HEK293T (cell line): Measurements from ENCODE around the gene ZFYVE19.

ENCODE experiments used
- BHLHE40 ChIP-seq: fragments of 450-650 bp; IDR thresholded peaks from 2 replicates; pipeline ENCODE4 v1.6.1; 2016; ENCODE audit warnings: mild to moderate bottlenecking, moderate library complexity, borderline replicate concordance
- FOXA1 ChIP-seq: fragments of 450-650 bp; IDR thresholded peaks from 2 replicates; pipeline ENCODE4 v1.6.1; 2016; ENCODE audit warnings: mild to moderate bottlenecking
- FOXK2 ChIP-seq: fragments of 450-650 bp; IDR thresholded peaks from 2 replicates; pipeline ENCODE4 v1.6.1; 2016; ENCODE audit warnings: mild to moderate bottlenecking
- SP1 ChIP-seq: fragments of 450-650 bp; IDR thresholded peaks from 2 replicates; pipeline ENCODE4 v1.6.1; 2017
- TF ChIP-seq, protein P1 (sequence below): fragments of 450-650 bp; IDR thresholded peaks from 2 replicates; pipeline ENCODE4 v1.6.1; 2016

DNA sequence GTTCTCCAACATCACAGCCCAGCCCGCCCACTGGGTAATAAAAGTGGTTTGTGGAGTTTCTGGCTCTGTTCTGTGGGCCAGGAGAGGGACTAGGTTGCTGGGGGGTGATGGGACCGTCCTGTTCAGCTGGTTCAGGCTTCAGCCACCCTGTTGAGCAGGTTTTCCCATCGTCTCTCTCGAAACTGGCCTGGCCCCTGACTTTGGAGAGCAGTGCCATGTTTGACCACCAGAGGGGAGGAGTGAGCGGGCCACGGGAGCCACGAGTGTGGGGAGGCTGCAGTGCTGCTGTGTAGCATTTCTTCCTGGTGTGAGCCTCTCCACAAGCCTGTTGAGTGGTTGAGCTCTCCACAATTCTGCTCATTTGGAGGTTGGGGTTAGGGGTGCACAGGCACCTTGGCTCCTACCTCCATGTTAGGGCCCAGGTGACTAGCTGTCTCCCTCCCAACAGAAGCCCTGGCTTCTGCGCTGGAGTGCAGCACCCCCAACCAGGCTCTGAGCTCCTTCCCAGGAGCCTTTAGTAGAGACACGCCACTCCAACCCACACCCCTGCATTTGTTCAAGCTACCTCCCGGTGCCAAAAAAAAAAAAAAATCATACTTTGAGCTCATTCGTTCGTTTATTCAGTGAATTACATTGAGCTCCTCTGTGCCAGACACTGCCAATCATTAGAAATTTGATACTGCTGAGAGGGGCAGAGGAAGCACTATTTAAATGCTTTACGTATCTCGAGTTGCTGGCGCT lies 50.9 kb downstream of the ZFYVE19 start:
- TF ChIP-seq FOXK2 (no peak), SP1 (no peak), BHLHE40 (no peak), FOXA1 (no peak)
- TF ChIP-seq, protein P1, sequence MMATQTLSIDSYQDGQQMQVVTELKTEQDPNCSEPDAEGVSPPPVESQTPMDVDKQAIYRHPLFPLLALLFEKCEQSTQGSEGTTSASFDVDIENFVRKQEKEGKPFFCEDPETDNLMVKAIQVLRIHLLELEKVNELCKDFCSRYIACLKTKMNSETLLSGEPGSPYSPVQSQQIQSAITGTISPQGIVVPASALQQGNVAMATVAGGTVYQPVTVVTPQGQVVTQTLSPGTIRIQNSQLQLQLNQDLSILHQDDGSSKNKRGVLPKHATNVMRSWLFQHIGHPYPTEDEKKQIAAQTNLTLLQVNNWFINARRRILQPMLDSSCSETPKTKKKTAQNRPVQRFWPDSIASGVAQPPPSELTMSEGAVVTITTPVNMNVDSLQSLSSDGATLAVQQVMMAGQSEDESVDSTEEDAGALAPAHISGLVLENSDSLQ, result peak; percentile 77
